GM19351 (cell line): Measurements from ENCODE around the gene GJB3.
A peak's percentile ranks its signal among the peaks of the same experiment; 100 is the strongest.
"Not testable (repeated sequence)": the region's sequence is repeated elsewhere in the genome, so short reads cannot be mapped to it uniquely, and the experiment has no call there.

Source experiments
- ATAC-seq: cut with Tn5 transposase; IDR thresholded peaks from one replicate; pipeline ENCODE4 v1.9.1; 2021; ENCODE audit warnings: mild to moderate bottlenecking, moderate library complexity; ENCODE audit not compliant: unreplicated experiment

The GJB3 gene

GRCh38 chr1:34785231-34785874, 4.3 kb downstream of the GJB3 start:
- ATAC-seq = no peak

- no peak for ATAC-seq
Observed at GRCh38 chr1:34785875-34786470, 5.0 kb downstream of the GJB3 start.

GRCh38 chr1:34786521-34787325, 5.7 kb downstream of the GJB3 start:
- peak; percentile 58 for ATAC-seq

GRCh38 chr1:34787461-34788420, 6.7 kb downstream of the GJB3 start:
- no peak for ATAC-seq

GRCh38 chr1:34790985-34791384, 10.0 kb downstream of the GJB3 start:
- no peak for ATAC-seq

GRCh38 chr1:34792424-34792823, 11.4 kb downstream of the GJB3 start:
- no peak for ATAC-seq

- ATAC-seq = no peak
Observed at GRCh38 chr1:34792868-34793727, 12.1 kb downstream of the GJB3 start, which contains the start of gene GJA4. TSS of gene GJA4 (plus strand) at chr1:34792999. CDS start at chr1:34794214, 1,215 bp downstream.

GRCh38 chr1:34794001-34794789, 13.2 kb downstream of the GJB3 start:
- ATAC-seq = no peak

- no peak for ATAC-seq
Observed at GRCh38 chr1:34794790-34795180, 13.8 kb downstream of the GJB3 start.

- ATAC-seq = no peak
Observed at GRCh38 chr1:34795916-34796315, 14.9 kb downstream of the GJB3 start.

GRCh38 chr1:34796990-34797389, 16.0 kb downstream of the GJB3 start:
- peak; percentile 61 for ATAC-seq

- ATAC-seq = no peak
Observed at GRCh38 chr1:34800214-34800613, 19.2 kb downstream of the GJB3 start.

- no peak for ATAC-seq
Observed at GRCh38 chr1:34803770-34804169, 22.8 kb downstream of the GJB3 start.

- no peak for ATAC-seq
Observed at GRCh38 chr1:34806396-34806795, 25.4 kb downstream of the GJB3 start.

GRCh38 chr1:34808051-34808810, 27.2 kb downstream of the GJB3 start:
- no peak for ATAC-seq

GRCh38 chr1:34810781-34811180, 29.8 kb downstream of the GJB3 start:
- ATAC-seq = not testable (repeated sequence)

- ATAC-seq = no peak
Observed at GRCh38 chr1:34816332-34816731, 35.3 kb downstream of the GJB3 start.

GRCh38 chr1:34816778-34817177, 35.8 kb downstream of the GJB3 start:
- ATAC-seq = no peak
